Neural crest cell (in vitro differentiated cells): ENCODE data around the gene CLIP4. TPM values are rescaled to one million over a fixed set of nuclear protein-coding genes. Genes with fewer than 3 reads are reported as not detected.
"Not testable (repeated sequence)": the region's sequence is repeated elsewhere in the genome, so short reads cannot be mapped to it uniquely, and the experiment has no call there.

Experiments
- DNase-seq: peaks from one replicate; pipeline ENCODE4 v3.0.0; 2021; ENCODE audit warnings: low read depth, mixed read lengths, low spot score
- H3K27ac Mint-ChIP-seq: one replicate; pipeline ENCODE4 v1.8.0; 2021; ENCODE audit warnings: mild to moderate bottlenecking, mixed read lengths; ENCODE audit not compliant: unreplicated experiment
- H3K27me3 Mint-ChIP-seq: 2 replicates; pipeline ENCODE4 v1.8.0; 2021; ENCODE audit warnings: low read depth, mild to moderate bottlenecking, mixed read lengths
- H3K36me3 Mint-ChIP-seq: 2 replicates; pipeline ENCODE4 v1.8.0; 2021; ENCODE audit warnings: low read depth, mild to moderate bottlenecking, mixed read lengths
- H3K4me1 Mint-ChIP-seq: 2 replicates; pipeline ENCODE4 v1.8.0; 2021; ENCODE audit warnings: mixed read lengths
- H3K4me3 Mint-ChIP-seq: one replicate; pipeline ENCODE4 v1.8.0; 2021; ENCODE audit warnings: mild to moderate bottlenecking, mixed read lengths
- H3K9me3 Mint-ChIP-seq: 2 replicates; pipeline ENCODE4 v1.8.0; 2021; ENCODE audit warnings: mixed read lengths
- total RNA-seq: library from RNA; stranded (reverse); gene quantifications from 2 replicates; pipeline ENCODE4 v1.2.1, GENCODE V29; 2021
- TF ChIP-seq, protein P1 (sequence below): fragments of 200-600 bp; sonication (generic); conservative IDR thresholded peaks from 2 replicates; pipeline ENCODE4 v1.5.0; 2021; ENCODE audit warnings: antibody characterized with exemption, mild to moderate bottlenecking

CLIP4 gene
- total RNA-seq, 1 donor from 2014 or later = 14.5 TPM

DNA sequence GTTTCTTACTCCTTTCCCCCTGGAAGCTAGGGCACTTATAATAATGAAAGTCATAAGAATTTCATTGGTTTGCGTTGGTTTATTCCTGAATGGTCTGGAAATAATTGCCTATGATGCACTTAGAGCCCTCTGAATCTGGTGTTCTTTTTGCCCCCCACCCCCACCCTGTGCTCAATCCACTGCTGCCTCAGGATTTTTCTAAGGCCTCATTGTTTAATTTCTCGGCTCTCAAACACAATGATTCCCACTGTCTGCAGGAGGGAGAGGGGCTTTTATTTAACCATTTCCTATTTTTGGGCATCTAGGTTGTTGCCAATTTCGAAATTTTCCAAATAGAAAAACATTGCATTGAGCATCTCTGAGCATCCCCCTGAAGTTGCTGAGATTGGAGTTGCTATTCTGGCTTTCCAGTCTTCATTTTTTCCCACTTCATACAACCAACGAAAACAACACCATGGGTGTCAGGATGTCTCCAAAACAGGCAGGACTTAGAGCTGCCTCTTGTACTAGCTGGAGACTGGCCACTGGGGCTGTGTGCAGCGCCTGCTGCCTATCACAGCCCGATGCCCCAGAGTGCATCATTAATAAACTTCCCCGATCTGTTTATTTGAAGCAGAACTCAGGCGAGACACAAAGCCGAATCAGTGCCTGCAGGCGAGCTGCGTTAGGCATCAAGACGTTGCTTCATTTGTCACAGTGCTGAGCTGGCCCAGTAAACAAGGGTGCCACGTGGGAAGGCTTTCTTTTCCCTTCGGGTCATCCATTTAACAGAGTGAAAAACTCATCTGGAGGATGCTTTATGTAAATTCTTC lies 39.1 kb upstream of the CLIP4 start:
- Mint-ChIP-seq H3K36me3 (peaks cover 5% of the 10 kb centered on the region), H3K4me3 (peak overlapping the region; percentile 64), H3K9me3 (peaks cover 4% of the 10 kb centered on the region), H3K4me1 (peaks cover 36% of the 10 kb centered on the region), H3K27ac (peak overlapping the region; percentile 81), H3K27me3 (no peaks in the 10 kb centered on the region)
- DNase-seq = peak; percentile 26
- TF ChIP-seq, protein P1, sequence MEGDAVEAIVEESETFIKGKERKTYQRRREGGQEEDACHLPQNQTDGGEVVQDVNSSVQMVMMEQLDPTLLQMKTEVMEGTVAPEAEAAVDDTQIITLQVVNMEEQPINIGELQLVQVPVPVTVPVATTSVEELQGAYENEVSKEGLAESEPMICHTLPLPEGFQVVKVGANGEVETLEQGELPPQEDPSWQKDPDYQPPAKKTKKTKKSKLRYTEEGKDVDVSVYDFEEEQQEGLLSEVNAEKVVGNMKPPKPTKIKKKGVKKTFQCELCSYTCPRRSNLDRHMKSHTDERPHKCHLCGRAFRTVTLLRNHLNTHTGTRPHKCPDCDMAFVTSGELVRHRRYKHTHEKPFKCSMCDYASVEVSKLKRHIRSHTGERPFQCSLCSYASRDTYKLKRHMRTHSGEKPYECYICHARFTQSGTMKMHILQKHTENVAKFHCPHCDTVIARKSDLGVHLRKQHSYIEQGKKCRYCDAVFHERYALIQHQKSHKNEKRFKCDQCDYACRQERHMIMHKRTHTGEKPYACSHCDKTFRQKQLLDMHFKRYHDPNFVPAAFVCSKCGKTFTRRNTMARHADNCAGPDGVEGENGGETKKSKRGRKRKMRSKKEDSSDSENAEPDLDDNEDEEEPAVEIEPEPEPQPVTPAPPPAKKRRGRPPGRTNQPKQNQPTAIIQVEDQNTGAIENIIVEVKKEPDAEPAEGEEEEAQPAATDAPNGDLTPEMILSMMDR = no peak

DNA sequence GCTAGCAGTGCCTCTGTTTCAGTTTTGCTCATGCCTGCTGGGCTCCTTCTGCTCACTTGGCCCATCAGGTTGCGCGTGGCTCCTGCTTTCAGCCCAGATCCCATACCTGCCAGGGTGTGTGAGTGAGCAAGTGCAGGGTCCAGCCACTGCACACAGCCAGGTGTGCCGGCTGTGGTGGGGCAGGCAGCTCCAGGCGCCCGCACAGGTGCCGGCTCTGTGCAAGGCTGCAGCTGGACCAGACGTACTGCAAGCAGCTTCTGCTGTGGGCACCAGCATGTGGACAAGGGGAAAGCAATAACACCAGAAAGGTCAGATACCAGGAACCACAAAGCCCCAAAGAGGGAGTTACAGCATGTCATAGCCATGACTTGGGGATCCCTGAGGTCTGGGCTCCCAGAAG lies 35.3 kb upstream of the CLIP4 start:
- peaks cover 21% of the 10 kb centered on the region for H3K4me1 Mint-ChIP-seq
- H3K36me3 Mint-ChIP-seq = peaks cover 5% of the 10 kb centered on the region
- no peak overlapping the region for H3K4me3 Mint-ChIP-seq
- peaks cover 7% of the 10 kb centered on the region for H3K9me3 Mint-ChIP-seq
- TF ChIP-seq, protein P1 = no peak
- H3K27ac Mint-ChIP-seq = no peak overlapping the region
- no peak for DNase-seq
- H3K27me3 Mint-ChIP-seq = no peaks in the 10 kb centered on the region

DNA sequence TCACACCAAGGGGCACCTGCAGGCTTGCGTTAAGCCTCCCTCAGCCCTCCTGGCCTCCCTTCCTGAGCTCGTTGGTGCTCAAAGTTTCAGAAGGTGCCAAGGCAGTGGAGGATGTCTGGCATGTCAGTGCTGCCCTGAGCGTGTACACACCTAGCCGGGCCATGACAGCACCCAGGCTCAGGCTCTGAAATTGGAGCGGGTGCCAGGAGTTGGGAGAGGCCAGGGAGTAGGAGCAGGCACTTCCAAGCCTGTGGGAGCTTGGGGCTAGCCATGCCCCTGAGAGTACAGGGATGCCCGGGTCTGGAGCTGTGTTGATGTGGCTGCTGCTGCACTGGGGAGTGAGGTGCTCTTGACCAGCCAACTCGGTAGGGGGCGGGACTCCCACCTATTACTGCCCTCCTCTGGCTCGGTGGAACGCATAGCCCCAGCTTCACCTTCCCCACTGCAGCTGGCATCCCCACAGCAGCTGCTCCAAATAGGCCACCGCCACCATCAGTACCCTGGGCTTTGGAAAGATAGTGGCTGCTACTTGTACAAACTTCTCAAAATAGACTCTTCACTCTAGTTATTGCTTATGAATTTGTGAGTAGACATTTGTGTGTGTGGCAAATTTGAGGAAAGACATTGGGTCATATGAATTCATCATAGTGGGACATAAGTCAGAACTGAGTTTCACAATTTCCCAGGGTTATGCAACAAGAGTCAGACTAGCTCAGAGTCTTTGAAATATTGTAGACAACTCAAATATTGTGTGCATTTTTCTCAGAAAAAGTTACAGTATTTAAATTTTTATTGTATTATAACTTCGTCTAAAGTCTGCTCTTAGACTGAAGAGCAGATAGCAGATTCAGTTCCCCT lies 34.1 kb upstream of the CLIP4 start:
- no peak overlapping the region for H3K27ac Mint-ChIP-seq
- peaks cover 9% of the 10 kb centered on the region for H3K4me1 Mint-ChIP-seq
- H3K36me3 Mint-ChIP-seq = peaks cover 5% of the 10 kb centered on the region
- no peak for DNase-seq
- TF ChIP-seq, protein P1 = no peak
- peaks cover 7% of the 10 kb centered on the region for H3K9me3 Mint-ChIP-seq
- no peak overlapping the region for H3K4me3 Mint-ChIP-seq
- no peaks in the 10 kb centered on the region for H3K27me3 Mint-ChIP-seq

DNA sequence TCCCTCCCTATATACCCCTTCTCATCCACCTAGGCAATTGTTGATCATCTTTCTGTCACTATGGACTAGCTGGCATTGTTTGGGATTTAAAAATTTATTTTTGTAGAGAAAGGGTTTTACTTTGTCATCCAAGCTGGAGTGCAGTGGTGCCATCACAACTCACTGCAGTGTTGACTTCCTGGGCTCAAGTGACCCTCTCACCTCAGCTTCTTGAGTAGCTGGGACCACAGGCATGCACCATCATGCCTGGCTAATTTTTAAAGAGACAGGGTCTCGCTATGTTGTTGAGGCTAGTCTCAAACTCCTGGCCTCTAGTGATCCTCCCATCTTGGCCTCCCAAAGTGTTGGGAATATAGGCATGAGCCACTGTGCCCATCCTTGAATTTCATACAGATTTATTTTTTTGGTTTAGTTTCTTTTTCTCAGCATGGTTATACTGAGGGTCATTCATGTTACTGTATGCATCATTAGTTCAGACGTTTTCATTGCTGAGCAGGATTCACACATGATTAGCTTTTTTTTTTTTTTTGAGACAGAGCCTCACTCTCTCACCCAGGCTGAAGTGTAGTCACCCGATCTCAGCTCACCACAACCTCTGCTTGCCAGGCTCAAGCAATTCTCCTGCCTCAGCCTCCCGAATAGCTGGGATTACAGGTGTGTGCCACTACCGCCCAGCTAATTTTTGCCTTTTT lies 32.3 kb upstream of the CLIP4 start:
- TF ChIP-seq, protein P1 = no peak
- DNase-seq = no peak
- Mint-ChIP-seq H3K9me3 (peaks cover 7% of the 10 kb centered on the region), H3K4me1 (no peaks in the 10 kb centered on the region), H3K4me3 (no peak overlapping the region), H3K27me3 (no peaks in the 10 kb centered on the region), H3K27ac (peak overlapping the region; percentile 92), H3K36me3 (peaks cover 3% of the 10 kb centered on the region)

DNA sequence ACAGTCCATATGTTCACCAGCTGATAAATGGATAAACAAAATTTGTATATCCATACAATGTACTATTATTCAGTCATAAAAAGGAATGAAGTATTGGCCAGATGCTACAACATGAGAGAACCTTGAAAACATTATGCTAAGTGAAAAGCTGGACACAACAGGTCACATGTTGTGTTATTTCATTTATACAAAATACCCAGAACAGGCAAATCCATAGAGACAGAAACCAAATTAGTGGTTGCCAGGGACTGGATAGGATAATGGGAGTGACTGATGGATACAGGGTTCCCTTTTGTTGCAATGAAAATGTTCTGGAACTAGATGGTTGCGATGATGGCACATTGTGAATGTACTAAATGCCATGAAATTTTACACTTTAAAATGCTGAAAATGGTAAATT lies 30.7 kb upstream of the CLIP4 start:
- H3K27ac Mint-ChIP-seq = no peak overlapping the region
- DNase-seq = no peak
- H3K9me3 Mint-ChIP-seq = peaks cover 6% of the 10 kb centered on the region
- H3K27me3 Mint-ChIP-seq = no peaks in the 10 kb centered on the region
- H3K4me3 Mint-ChIP-seq = no peak overlapping the region
- no peaks in the 10 kb centered on the region for H3K4me1 Mint-ChIP-seq
- TF ChIP-seq, protein P1 = no peak
- no peaks in the 10 kb centered on the region for H3K36me3 Mint-ChIP-seq

DNA sequence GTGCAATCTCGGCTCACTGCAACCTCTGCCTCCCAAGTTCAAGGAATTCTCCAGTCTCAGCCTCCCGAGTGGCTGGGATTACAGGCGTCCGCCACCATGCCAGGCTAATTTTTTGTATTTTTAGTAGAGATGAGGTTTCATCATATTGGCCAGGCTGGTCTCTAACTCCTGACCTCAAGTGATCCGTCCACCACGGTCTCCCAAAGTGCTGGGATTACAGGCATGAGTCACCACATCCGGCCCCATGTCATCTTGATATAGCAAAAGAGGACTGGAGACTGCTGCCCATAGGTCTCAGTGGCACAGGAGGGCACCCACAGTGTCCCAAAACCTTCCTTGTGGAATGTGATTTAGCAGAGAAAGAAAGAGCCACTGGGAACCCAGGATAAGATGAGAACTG lies 24.9 kb upstream of the CLIP4 start:
- not testable (repeated sequence) for H3K4me1 Mint-ChIP-seq, DNase-seq, H3K4me3 Mint-ChIP-seq, H3K36me3 Mint-ChIP-seq, H3K27ac Mint-ChIP-seq, H3K27me3 Mint-ChIP-seq, H3K9me3 Mint-ChIP-seq
